Activated B cell treated with CpG ODN at 0.5 μM for 24 hours (primary cell): ENCODE data around the gene SCARF2. TPM values are rescaled to one million over a fixed set of nuclear protein-coding genes. Genes with fewer than 3 reads are reported as not detected.
A peak's percentile ranks its signal among the peaks of the same experiment; 100 is the strongest.

Source experiments
- ATAC-seq: fragments of 200-7000 bp; cut with Tn5 transposase; one replicate; pipeline ENCODE4 v1.10.0; 2021; ENCODE audit warnings: low read depth, mild to moderate bottlenecking, moderate library complexity
- CTCF ChIA-PET: fragments of 350-600 bp; sonication (Branson Sonifier 250); formaldehyde crosslinking; loops from one replicate; lab custom pipeline; 2021; ENCODE audit warnings: antibody characterized with exemption; lab: Charles Lee
- POLR2A ChIA-PET: fragments of 350-600 bp; sonication (Branson Sonifier 250); formaldehyde crosslinking; loops from one replicate; lab custom pipeline; 2021; ENCODE audit warnings: antibody characterized with exemption; lab: Charles Lee
- DNase-seq: peaks from one replicate; pipeline ENCODE4 v3.0.0; 2022
- H3K27ac Mint-ChIP-seq: one replicate; pipeline ENCODE4 v1.8.0; 2020; ENCODE audit warnings: mixed read lengths
- H3K27me3 Mint-ChIP-seq: one replicate; pipeline ENCODE4 v1.8.0; 2021; ENCODE audit warnings: mixed read lengths
- H3K36me3 Mint-ChIP-seq: one replicate; pipeline ENCODE4 v1.8.0; 2021; ENCODE audit warnings: low read depth, mixed read lengths
- H3K4me1 Mint-ChIP-seq: one replicate; pipeline ENCODE4 v1.8.0; 2021; ENCODE audit warnings: mixed read lengths
- H3K4me3 Mint-ChIP-seq: one replicate; pipeline ENCODE4 v1.8.0; 2020; ENCODE audit warnings: mild to moderate bottlenecking, mixed read lengths
- H3K9me3 Mint-ChIP-seq: one replicate; pipeline ENCODE4 v1.8.0; 2020; ENCODE audit warnings: mixed read lengths
- CTCF ChIP-seq: fragments of 200-600 bp; IDR thresholded peaks from one replicate; pipeline ENCODE4 v1.8.0; 2022; ENCODE audit warnings: antibody characterized with exemption, mild to moderate bottlenecking
- intact Hi-C: fragments of 100-400 bp; cut with micrococcal nuclease; formaldehyde crosslinking; loops from one replicate; pipeline ENCODE4 v1.15.1; 2024
- total RNA-seq: library from RNA; stranded (reverse); gene quantifications from 2 replicates; pipeline ENCODE4 v1.2.3, GENCODE V29; 2022

The SCARF2 gene
- total RNA-seq, 1 donor from 2014 or later: 0.18 TPM

- intact Hi-C loops: no loop called here
- no peaks in the 10 kb centered on the region for H3K9me3 Mint-ChIP-seq
- DNase-seq (no peak), ATAC-seq (no peak)
- no peak overlapping the region for H3K27ac Mint-ChIP-seq
- ChIA-PET CTCF (no interaction called here), POLR2A (no interaction called here)
- no peaks in the 10 kb centered on the region for H3K36me3 Mint-ChIP-seq
- H3K27me3 Mint-ChIP-seq: peaks cover 52% of the 10 kb centered on the region
- TF ChIP-seq CTCF: no peak
- H3K4me1 Mint-ChIP-seq: peaks cover 31% of the 10 kb centered on the region
- peak overlapping the region; percentile 32 for H3K4me3 Mint-ChIP-seq
Measured at GRCh38 chr22:20435436-20436306, 2.0 kb downstream of the SCARF2 start.

- H3K4me3 Mint-ChIP-seq: no peak overlapping the region
- no peaks in the 10 kb centered on the region for H3K9me3 Mint-ChIP-seq
- H3K4me1 Mint-ChIP-seq: peaks cover 37% of the 10 kb centered on the region
- ChIA-PET POLR2A (no interaction called here), CTCF (interaction anchor here (1.6 kb wide), 1 partner anchor 22 kb away, joined by 4 read pairs; no protein-coding TSS in a partner anchor)
- intact Hi-C loops: no loop called here
- peaks cover 52% of the 10 kb centered on the region for H3K27me3 Mint-ChIP-seq
- no peaks in the 10 kb centered on the region for H3K36me3 Mint-ChIP-seq
- TF ChIP-seq CTCF: no peak
- no peak for ATAC-seq
- DNase-seq: no peak
- no peak overlapping the region for H3K27ac Mint-ChIP-seq
Measured at GRCh38 chr22:20434773-20435172, 2.9 kb downstream of the SCARF2 start.

DNA sequence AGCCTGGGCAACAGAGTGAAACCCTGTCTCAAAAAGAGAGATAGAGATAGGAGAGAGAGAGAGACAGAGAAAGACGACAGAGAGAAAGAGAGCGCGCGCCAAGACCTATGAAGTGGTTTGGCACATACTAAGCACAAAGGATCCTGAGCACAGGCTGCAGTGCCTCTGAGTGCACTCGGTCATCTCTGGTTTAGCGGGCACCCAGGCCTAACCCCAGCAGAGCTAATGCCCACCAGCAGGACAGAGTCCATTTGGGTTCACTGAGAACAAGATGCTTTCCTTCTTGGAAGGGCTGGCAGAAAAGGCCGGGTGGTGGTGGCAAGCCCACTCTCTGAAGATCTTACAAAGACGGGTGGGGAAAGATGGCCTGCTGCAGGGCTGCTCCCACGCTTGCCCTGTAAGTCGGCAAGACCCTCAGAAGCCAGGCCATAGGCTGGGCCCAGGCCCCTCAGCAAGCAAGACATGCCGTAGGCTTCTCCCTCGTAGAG lies 3.3 kb downstream of the SCARF2 start:
- Mint-ChIP-seq H3K4me3 (no peak overlapping the region), H3K27ac (no peak overlapping the region), H3K27me3 (peaks cover 49% of the 10 kb centered on the region), H3K36me3 (no peaks in the 10 kb centered on the region), H3K4me1 (peaks cover 40% of the 10 kb centered on the region), H3K9me3 (no peaks in the 10 kb centered on the region)
- ChIA-PET POLR2A (no interaction called here), CTCF (interaction anchor here (1.6 kb wide), 1 partner anchor 22 kb away, joined by 4 read pairs; no protein-coding TSS in a partner anchor)
- ATAC-seq: no peak
- no peak for TF ChIP-seq CTCF
- intact Hi-C loops: no loop called here
- DNase-seq: no peak

DNA sequence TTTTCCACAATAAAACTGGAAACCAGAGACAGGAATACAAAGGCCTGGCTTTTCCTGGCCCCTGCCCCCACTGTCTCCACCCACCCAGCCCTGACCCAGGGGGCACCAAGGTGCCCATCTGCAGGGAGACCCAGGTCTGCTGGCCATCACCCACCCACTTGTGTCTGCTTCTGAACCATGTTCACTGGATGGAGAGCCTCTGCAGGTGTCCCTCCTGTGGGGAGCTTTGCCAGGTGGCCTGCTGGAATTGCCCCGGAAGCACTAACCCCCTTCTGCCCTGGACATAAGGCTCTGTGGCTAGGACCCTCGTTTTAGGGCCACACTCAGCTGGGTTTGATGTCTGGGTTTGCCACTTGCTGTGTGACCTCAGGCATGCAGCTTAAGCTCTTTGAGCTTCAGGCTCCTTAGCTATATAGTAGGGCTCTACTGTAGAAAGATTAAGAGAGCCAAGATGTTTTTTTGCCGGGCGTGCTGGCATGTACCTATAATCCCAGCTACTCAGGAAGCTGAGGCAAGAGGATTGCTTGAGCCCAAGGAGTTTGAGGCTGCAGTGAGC lies 3.9 kb downstream of the SCARF2 start:
- intact Hi-C loops: no loop called here
- H3K27me3 Mint-ChIP-seq: peaks cover 50% of the 10 kb centered on the region
- no peak for TF ChIP-seq CTCF
- no peaks in the 10 kb centered on the region for H3K9me3 Mint-ChIP-seq
- DNase-seq: no peak
- ChIA-PET CTCF (interaction anchor here (1.6 kb wide), 1 partner anchor 23 kb away, joined by 4 read pairs; no protein-coding TSS in a partner anchor), POLR2A (no interaction called here)
- H3K4me1 Mint-ChIP-seq: peaks cover 45% of the 10 kb centered on the region
- no peak for ATAC-seq
- H3K4me3 Mint-ChIP-seq: no peak overlapping the region
- H3K27ac Mint-ChIP-seq: no peak overlapping the region
- H3K36me3 Mint-ChIP-seq: no peaks in the 10 kb centered on the region

DNA sequence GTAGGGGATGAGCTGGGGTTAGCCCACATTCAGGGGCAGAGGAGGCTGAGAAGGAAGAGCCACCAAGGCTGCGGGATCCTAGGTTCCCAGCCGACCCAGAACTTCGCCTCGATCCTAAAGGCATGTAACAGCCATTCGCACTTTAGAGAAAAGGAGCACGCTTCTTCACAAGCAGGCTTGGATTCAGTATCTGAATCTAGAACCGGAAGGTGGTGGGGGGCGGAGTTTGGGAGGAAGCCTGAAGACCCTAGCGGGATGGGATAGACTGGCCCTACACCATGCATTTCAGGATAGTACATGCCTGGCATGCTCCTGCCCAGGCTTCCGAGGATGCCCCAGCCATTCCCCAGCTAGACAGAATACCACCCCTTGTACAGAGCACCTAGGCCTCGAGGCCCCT lies 4.4 kb downstream of the SCARF2 start:
- intact Hi-C loops: no loop called here
- H3K4me1 Mint-ChIP-seq: peaks cover 41% of the 10 kb centered on the region
- no peaks in the 10 kb centered on the region for H3K9me3 Mint-ChIP-seq
- ATAC-seq: no peak
- ChIA-PET POLR2A (no interaction called here), CTCF (no interaction called here)
- no peak overlapping the region for H3K27ac Mint-ChIP-seq
- H3K27me3 Mint-ChIP-seq: peaks cover 45% of the 10 kb centered on the region
- TF ChIP-seq CTCF: no peak
- DNase-seq: no peak
- H3K36me3 Mint-ChIP-seq: no peaks in the 10 kb centered on the region
- H3K4me3 Mint-ChIP-seq: no peak overlapping the region
